Heart right ventricle (tissue), 16 donors: ENCODE measurements around the gene MBD2. TPM values are rescaled to one million over a fixed set of nuclear protein-coding genes. Genes with fewer than 3 reads are reported as not detected.

ENCODE experiments used
- ATAC-seq, 8 donors: fragments of 200-7000 bp; cut with Tn5 transposase; one replicate each; pipeline ENCODE4 v1.9.1; 2020; ENCODE audit warnings: mild to moderate bottlenecking in 8 of 8, moderate library complexity in 8 of 8, moderate number of reproducible peaks in 1 of 8
- DNase-seq, 2 donors: peaks; one replicate each; pipeline ENCODE4 v3.0.0-alpha.2; 2020
- H3K27ac ChIP-seq, 10 donors: fragments of 200-600 bp; sonication (generic) in 2 of 10; one replicate each; pipeline versions ENCODE4 v1.5.0 to v1.8.0; 2020 to 2022; ENCODE audit warnings: mild to moderate bottlenecking in 3 of 10
- H3K27me3 ChIP-seq, 7 donors: fragments of 200-600 bp; one replicate each; pipeline ENCODE4 v1.8.0; 2021 to 2022; ENCODE audit warnings: mild to moderate bottlenecking in 2 of 7
- H3K36me3 ChIP-seq, 9 donors: fragments of 200-600 bp; sonication (generic) in 1 of 9; one replicate each; pipeline versions ENCODE4 v1.5.0 to v1.8.0; 2020 to 2022; ENCODE audit warnings: mild to moderate bottlenecking in 2 of 9
- H3K4me1 ChIP-seq, 9 donors: fragments of 200-600 bp; sonication (generic) in 1 of 9; one replicate each; pipeline versions ENCODE4 v1.5.0 to v1.8.0; 2020 to 2022; ENCODE audit warnings: mild to moderate bottlenecking in 4 of 9
- H3K4me3 ChIP-seq, 10 donors: fragments of 200-600 bp; sonication (generic) in 2 of 10; one replicate each; pipeline versions ENCODE4 v1.5.0 to v1.8.0; 2020 to 2022; ENCODE audit warnings: mild to moderate bottlenecking in 7 of 10, moderate library complexity in 2 of 10
- H3K9me3 ChIP-seq, 11 donors: fragments of 200-600 bp in 10 of 11; sonication (generic) in 2 of 11; one replicate each; pipeline versions ENCODE4 v1.5.0 to v1.8.0; 2013 to 2022; ENCODE audit warnings: mild to moderate bottlenecking in 2 of 11, control low read depth in 1 of 11, moderate library complexity in 1 of 11
- WGBS, 2 donors: extraction: QIAGEN DNeasy Blood & Tissue Kit; methylation state at CpG; one replicate each; pipeline ENCODE4 v1.1.7; 2013; ENCODE audit warnings: inconsistent platforms in 1 of 2; 5-methylcytosine and 5-hydroxymethylcytosine counted together
- intact Hi-C, 10 donors: fragments of 100-400 bp; cut with DNase I; formaldehyde crosslinking; loops; one replicate each; pipeline versions ENCODE4 v1.11.1 to v1.14.2; 2022
- polyA plus RNA-seq, 2 donors: library from polyadenylated mRNA; stranded (reverse); fragments of 200-250 nt; gene quantifications; one replicate each; pipeline ENCODE4 v1.2.3, GENCODE V29; 2013
- total RNA-seq, 10 donors: library from RNA; stranded (reverse); fragmentation: NEBNext Ultra II Directional in 3 of 10; extraction: Animal tissue kit (Norgen Biotek cat#: 25700) in 3 of 10; gene quantifications; one replicate each; pipeline versions ENCODE4 v1.2.1 to v1.2.4, GENCODE V29; 2021 to 2023
- TF ChIP-seq, protein P1 (sequence below), 9 donors: fragments of 200-600 bp; sonication (generic) in 2 of 9; IDR thresholded peaks; one replicate each; pipeline versions ENCODE4 v1.5.0 to v1.8.0; 2021 to 2022; ENCODE audit warnings: antibody characterized with exemption in 9 of 9, mild to moderate bottlenecking in 5 of 9, moderate library complexity in 1 of 9
- donor health status: Arrhythmogenic right ventricular cardiomyopathy.
- donor health status: ischemic (EF 13 %, LVEDD 7.1; RV severe dilation, severe dysfunction).
- donor health status: healthy with polysubstance abuse.
- donor health status: DM: no; HTN: yes; CAD: no.
- donor health status: DM: no; HTN: no; CAD: no.
- donor health status: ischemic (EF 25% LVEDD 6.9; RV normal size, moderate dysfunction).
- donor health status: ischemic (EF 25% LVEDD 5.7; RV mildly dilated, moderate dysfunction).
- donor health status: healthy.
- donor health status: DM: yes; HTN: yes; CAD: no.
- donor health status: Ischemic cardiomyopathy.
- donor health status: ischemic (EF 35%, LVEDD 5.7; RV mildly dilated, moderate dysfunction).
- donor health status: nonischemic (EF 11% LVEDD 7.7; RV severe dilation, severe dysfunction).
- donor health status: DM: yes; HTN: yes; CAD: no.
- donor health status: PGD.
- donor health status: ischemic (EF 29% LVEDD 5.4; RV normal size, mild dysfunction).
- donor health status: nonischemic (EF 23%, LVEDD 6.1; RV moderate dilation, normal function).

The MBD2 gene
- total and polyA plus RNA-seq, 12 donors, result 19.6 to 61.3 (median 41.5) TPM

DNA sequence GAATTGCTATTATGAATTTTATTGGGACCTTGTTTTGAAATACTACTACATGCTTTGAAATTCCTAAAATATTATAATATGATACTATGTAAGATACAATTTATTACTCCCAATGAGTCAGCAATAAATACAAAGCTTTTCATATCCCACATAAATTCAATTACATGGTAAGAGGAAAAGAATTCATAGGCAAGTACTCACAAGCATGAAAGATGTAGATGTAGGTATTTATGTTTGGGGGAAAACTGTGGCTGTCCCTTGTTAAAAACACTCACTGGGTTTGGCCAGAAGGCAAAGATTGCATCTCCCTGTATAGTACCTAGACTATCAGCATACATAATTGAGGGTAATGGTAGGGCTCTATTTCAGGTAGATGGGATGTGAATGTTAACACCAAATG, 90.4 kb downstream of the MBD2 start:
- H3K36me3 ChIP-seq, result no peaks in the 10 kb centered on the region
- H3K4me1 ChIP-seq, result peaks cover 0 to 10% (median 0%) of the 10 kb centered on the region in 9 donors
- DNase-seq (no peak), ATAC-seq (no peak)
- intact Hi-C loops, result no loop called here
- peaks cover 0 to 9% (median 4%) of the 10 kb centered on the region in 11 donors for H3K9me3 ChIP-seq
- TF ChIP-seq, protein P1, sequence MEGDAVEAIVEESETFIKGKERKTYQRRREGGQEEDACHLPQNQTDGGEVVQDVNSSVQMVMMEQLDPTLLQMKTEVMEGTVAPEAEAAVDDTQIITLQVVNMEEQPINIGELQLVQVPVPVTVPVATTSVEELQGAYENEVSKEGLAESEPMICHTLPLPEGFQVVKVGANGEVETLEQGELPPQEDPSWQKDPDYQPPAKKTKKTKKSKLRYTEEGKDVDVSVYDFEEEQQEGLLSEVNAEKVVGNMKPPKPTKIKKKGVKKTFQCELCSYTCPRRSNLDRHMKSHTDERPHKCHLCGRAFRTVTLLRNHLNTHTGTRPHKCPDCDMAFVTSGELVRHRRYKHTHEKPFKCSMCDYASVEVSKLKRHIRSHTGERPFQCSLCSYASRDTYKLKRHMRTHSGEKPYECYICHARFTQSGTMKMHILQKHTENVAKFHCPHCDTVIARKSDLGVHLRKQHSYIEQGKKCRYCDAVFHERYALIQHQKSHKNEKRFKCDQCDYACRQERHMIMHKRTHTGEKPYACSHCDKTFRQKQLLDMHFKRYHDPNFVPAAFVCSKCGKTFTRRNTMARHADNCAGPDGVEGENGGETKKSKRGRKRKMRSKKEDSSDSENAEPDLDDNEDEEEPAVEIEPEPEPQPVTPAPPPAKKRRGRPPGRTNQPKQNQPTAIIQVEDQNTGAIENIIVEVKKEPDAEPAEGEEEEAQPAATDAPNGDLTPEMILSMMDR (IDR thresholded peaks at IDR 0.05), result no peak
- H3K27me3 ChIP-seq, result no peaks in the 10 kb centered on the region
- no peak overlapping the region for H3K4me3 ChIP-seq
- no peak overlapping the region for H3K27ac ChIP-seq

DNA sequence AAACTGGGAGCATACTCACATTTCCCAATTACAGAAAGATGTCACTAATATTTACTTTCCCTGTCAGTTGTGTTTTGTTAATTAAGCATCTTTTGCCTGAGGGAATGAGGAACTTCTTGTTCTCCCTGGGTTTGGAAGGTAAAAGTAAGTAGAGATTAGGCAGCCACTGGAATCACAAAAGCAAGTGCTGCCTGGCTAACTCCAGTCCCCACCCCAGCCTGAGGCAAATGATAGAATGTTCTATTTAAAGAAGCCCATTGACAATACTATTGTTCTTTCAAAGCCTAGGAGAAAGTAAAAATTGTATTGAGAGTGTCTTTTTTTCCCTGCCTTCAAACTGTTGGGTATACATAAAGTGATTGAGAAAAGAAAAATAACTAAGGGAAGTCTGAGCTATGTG, 93.8 kb downstream of the MBD2 start:
- H3K4me3 ChIP-seq, result no peak overlapping the region
- DNase-seq (no peak), ATAC-seq (peak in 2 of 8 donors; percentile 50 to 51)
- no peaks in the 10 kb centered on the region for H3K9me3 ChIP-seq
- no peaks in the 10 kb centered on the region for H3K36me3 ChIP-seq
- intact Hi-C loops, result no loop called here
- no peak overlapping the region for H3K27ac ChIP-seq
- TF ChIP-seq, protein P1 (IDR thresholded peaks at IDR 0.05), result no peak
- no peaks in the 10 kb centered on the region for H3K27me3 ChIP-seq
- peaks cover 0 to 10% (median 0%) of the 10 kb centered on the region in 9 donors for H3K4me1 ChIP-seq

DNA sequence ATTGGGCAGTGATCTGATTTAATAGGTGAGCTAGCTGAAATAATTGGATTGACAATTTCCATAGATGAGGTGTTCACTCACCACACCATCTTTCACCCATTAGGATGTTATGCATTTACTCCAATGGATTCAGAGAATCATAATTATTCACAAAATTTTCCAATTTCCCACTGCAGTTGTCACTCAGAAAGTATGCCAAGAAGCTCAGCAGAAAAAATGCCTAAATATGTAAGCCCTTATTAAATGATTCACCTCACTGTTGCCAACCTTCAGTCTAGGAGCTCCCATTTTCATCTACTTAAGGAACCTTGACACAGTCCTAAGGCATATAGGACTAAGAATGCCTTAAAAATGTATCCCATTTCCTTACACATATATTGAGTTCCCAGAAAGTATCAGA, 94.3 kb downstream of the MBD2 start:
- DNase-seq, result no peak
- no peak for ATAC-seq
- no peaks in the 10 kb centered on the region for H3K9me3 ChIP-seq
- TF ChIP-seq, protein P1 (IDR thresholded peaks at IDR 0.05), result no peak
- no peak overlapping the region for H3K27ac ChIP-seq
- H3K4me1 ChIP-seq, result peaks cover 0 to 10% (median 0%) of the 10 kb centered on the region in 9 donors
- no peak overlapping the region for H3K4me3 ChIP-seq
- no peaks in the 10 kb centered on the region for H3K27me3 ChIP-seq
- intact Hi-C loops, result no loop called here
- H3K36me3 ChIP-seq, result no peaks in the 10 kb centered on the region

DNA sequence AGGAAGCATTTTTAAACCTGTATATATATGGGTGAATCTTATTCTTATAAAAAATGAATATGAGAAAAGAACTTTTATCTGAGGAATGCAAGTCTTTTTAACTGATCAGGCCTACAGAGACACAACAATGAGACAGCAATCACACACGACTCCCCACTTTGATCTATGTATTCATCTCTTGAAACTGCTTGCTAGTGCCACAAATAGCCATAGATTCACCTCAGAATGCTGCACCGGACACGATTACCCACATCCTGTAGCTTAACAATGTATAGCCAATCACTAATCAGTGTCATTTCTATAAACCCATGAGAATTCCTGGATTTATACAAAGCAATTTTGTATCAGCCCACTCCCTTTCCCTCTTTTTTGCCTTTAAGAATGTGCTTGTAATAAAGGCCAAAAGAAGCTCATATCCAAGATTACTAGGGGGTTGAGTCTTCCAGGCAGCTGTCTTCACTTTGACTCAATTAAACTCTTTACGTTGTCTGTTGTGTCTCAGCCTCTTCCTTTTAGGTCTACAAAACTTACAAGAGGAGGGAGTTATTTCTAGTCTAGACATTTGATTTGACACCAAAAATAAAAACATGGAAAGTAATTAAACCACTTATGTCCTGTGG, 94.9 kb downstream of the MBD2 start:
- DNase-seq (no peak), ATAC-seq (no peak)
- TF ChIP-seq, protein P1 (IDR thresholded peaks at IDR 0.05), result no peak
- intact Hi-C loops, result loop anchor here in 1 of 10 donors (10.0 kb wide), 1 partner anchor 565 kb away; no protein-coding TSS in a partner anchor
- H3K9me3 ChIP-seq, result no peaks in the 10 kb centered on the region
- peaks cover 0 to 10% (median 0%) of the 10 kb centered on the region in 9 donors for H3K4me1 ChIP-seq
- no peak overlapping the region for H3K4me3 ChIP-seq
- no peak overlapping the region for H3K27ac ChIP-seq
- no peaks in the 10 kb centered on the region for H3K36me3 ChIP-seq
- WGBS, 2 donors, result 69 to 72% methylated on average over 4 of the region's 4 CpGs
- no peaks in the 10 kb centered on the region for H3K27me3 ChIP-seq
